ENCODE results near the gene RNU11.
"Not testable (repeated sequence)": the region's sequence is repeated elsewhere in the genome, so short reads cannot be mapped to it uniquely, and the experiment has no call there.

RNU11 gene

DNA sequence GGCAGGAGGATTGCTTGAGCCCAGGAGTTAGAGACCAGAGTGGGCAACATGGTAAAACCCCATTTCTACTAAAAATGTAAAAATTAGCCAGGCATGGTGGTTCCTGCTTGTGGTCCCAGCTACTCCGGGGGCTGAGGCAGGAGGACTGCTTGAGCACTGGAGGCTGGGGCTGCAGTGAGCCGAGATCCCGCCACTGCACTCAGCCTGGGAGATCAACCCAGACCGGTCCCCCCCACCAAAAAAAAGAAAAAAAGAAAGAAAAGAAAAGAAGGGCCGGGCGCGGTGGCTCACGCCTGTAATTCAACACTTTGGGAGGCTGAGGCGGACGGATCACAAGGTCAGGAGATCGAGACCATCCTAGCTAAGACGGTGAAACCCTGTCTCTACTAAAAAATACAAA is 18.4 kb downstream of the RNU11 start:
- no peak for DNase-seq

DNA sequence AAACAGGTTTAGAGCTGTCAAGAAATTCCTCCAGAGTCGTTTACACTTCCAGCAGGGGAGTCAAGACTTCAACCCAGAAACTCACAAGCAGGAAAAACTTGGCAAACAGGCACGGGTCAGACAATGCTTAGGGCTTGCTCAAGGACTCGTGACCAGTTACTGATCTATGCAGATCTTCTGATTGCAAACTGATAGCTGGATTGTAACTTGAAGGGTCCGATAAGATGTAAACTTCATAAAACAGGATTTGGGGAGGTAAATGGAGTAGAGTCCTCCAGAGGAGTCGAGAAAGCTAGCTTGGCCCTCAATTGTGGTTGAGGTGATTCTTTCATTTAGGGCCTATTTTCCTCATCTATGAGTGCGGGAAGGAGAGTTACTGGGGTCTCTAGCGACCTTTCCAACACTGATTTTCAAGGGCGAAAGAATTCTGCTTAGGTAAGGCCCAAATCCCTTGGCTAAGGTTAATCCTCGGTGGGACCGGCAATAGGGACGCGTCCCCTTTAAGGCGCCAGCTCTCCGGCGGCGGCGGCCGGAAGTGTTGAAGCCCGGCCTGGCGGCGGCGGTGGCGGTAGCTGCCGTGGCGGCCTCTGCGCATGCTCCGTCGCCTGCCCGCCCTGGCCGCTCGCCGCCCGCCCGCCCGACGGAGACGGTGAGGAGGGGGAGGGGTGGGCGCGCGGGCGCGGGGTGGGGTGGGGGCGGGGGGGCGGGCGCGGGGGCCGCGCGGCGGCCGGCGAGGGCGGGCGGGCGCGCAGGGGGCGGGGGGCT is 20.0 kb downstream of the RNU11 start, which contains the start of gene GMEB1:
Gene GMEB1 (plus strand): TSS at position 594 of the 765 bp plus-strand sequence. CDS start 14,829 bp downstream, outside the sequence.
- peak; percentile 84 for DNase-seq

DNA sequence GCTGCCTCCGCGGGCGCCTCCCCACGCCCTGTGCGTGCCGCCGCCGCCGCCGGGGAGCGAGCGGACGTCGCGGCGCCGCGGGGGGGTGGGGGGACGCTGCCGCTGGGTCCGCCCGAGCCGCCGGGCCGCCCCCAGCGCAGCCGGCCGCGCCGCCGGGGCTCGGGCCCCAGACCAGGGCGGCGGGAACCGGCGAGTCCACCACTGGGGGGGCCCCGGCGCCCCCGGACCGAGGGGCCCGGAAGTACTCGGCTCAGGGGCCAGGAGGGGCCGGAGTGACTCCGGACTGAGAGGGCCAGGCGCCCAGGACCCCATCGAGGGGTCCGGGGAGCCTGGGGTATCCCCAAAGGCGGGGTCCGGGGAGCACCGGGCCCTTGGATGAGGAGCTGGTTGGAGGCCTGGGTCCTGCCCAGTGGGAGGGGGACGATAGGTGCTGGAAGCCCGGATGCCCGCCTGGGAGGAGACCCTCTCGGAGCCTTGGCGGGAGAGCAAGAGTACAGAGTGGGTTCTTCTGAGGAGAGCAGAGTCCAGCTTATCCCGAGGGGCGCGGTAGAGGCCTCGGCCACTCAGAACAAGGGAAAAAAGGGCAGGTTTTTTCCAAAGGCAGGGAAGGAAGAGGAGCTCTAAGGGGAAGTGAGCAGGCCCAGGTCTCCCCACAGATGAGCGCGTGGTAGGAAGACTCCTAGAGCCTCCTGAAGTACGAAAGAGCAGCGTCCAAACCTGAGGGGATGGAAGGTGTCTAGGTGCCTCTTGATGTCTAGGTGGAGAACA is 20.7 kb downstream of the RNU11 start:
- peak; percentile 80 for DNase-seq

DNA sequence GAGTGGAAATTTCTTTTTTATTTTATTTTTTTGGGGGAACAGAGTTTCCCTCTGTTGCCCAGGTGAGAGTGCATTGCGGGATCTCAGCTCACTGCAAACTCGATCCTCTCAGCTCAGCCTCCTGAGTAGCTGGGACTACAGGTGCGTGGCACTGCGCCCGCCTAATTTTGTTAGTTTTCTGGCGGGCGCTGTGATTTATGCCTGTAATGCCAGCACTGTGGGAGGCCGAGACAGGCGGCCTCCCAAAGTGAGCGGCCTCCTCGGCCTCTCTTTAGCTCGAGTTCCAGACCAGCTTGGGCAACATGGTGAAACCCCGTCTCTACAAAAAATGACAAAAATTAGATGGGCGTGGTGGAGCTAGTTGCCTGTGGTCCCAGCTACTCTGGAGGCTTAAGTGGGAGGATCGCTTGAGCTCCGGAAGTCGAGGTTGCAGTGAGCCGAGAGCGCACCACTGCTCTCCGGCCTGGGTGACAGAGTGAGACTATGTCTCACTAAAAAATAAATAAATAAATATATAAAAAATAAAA is 22.9 kb downstream of the RNU11 start:
- no peak for DNase-seq

DNA sequence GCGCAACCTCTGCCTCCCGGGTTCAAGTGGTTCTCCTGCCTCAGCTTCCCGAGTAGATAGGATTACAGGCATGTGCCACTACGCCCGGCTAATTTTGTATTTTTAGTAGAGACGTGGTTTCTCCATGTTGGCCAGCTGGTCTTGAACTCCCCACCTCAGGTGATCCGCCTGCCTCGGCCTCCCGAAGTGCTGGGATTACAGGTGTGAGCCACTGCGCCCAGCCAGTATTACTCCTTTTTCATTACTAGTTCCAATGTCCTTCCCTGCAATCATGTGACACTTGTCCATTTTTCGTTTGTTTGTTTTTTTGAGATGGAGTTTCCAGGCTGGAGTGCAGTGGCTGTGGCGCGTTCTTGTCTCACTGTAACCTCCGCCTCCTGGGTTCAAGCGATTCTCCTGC is 24.6 kb downstream of the RNU11 start:
- not testable (repeated sequence) for DNase-seq

DNA sequence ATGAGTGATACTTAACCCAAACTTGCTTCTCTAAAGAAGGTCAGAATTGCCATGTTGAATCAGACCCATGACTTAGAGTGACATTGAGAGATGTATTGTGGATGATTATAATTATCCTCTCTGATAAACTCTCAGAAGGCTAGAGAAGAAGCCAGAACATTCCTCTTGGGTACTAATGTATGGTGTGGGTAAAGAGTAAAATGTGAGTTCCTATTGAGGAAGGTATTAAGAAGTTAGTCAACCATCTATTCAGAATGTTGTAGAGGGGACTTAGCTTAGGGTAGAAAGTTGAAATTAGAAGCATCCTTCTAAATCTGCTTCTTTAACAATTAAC is 27.5 kb downstream of the RNU11 start:
- no peak for DNase-seq

DNA sequence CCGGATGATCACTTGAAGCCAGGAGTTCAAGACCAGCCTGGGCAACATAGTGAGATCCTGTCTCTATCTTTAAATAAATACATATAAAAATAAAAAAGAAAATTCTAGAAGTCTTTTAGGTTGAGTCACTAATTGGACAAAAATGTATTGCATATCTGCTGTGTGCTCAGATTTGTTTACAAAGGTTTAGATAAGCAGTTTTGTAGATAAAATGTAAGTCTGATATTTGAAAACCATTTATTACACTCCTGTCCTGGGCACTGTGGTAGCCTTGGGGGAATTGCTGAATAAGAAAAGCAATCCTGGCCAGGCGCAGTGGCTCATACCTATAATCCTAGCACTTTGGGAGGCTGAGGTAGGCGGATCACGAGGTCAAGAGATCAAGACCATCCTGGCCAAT is 31.8 kb downstream of the RNU11 start:
- no peak for DNase-seq

DNA sequence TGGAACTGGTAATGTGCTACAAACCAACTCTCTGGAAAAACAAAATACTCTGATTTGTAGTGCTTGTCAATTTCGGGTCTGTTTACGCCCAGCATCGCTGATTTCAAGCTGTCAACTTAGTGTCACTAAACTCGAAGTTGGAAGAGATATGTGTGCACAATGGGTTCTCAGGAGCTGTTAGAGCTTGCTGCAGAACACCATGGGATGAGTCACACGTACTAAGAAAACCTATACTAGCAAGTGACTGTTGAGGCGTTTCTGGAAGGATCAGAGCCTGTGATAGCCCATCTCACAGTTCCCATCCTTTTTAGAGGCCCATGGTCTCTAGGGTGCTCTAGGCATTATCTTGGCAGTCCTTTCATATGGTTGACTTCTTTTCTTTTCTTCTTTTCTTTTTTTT is 34.4 kb downstream of the RNU11 start:
- DNase-seq: no peak

DNA sequence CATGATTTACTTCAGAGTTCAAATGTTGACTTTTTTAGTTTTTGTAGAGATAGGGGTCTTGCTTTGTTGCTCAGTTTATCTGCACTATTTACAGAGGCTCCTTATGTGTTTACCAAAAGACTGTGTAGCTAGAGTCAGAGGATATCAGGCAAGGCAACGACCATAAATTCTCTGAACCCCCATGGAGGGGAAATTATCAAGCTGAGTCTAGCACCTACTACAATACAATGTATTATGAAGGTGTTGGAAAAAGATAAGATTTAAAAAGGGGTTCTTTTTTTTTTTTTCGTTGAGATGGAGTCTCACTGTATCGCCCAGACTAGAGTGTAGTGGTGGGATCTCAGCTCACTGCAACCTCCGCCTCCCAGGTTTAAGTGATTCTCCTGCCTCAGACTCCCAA is 36.5 kb downstream of the RNU11 start:
- no peak for DNase-seq

DNA sequence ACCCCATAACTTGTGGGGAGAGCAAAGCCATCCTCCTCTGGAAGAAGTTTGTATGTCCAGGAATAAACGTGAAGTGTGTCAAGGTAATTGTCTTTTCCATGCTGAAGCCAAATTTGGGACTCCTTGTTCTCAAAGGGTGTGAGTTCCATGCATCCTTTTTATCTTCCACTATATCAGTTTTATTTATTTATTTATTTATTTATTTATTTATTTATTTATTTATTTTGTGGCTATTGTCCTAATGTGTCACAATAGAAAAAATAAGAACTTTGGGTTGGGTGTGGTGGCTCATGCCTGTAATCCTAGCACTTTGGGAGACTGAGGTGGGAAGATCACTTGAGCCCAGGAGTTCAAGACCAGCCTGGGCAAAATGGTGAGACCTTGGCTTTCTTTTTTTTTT is 43.2 kb downstream of the RNU11 start:
- DNase-seq: not testable (repeated sequence)

Data from NCI-H146 (cell line).